Activated CD4-positive, alpha-beta memory T cell treated with anti-CD3 and anti-CD28 coated beads for 36 hours (primary cell): ENCODE results near the gene SPI1. TPM values are rescaled to one million over a fixed set of nuclear protein-coding genes. Genes with fewer than 3 reads are reported as not detected.

ENCODE experiments used
- CTCF ChIA-PET: fragments of 350-600 bp; sonication (Branson Sonifier 250); formaldehyde crosslinking; loops from one replicate; lab custom pipeline; 2021; ENCODE audit warnings: antibody characterized with exemption, inconsistent platforms; lab: Charles Lee
- POLR2A ChIA-PET: fragments of 350-600 bp; sonication (Branson Sonifier 250); formaldehyde crosslinking; loops from one replicate; lab custom pipeline; 2021; ENCODE audit warnings: antibody characterized with exemption; lab: Charles Lee
- DNase-seq: peaks from one replicate; pipeline ENCODE4 v3.0.0-alpha.2; 2020
- H3K27ac Mint-ChIP-seq: one replicate; pipeline ENCODE4 v1.8.0; 2021; ENCODE audit warnings: mixed read lengths
- H3K27me3 Mint-ChIP-seq: one replicate; pipeline ENCODE4 v1.8.0; 2021; ENCODE audit warnings: mixed read lengths
- H3K36me3 Mint-ChIP-seq: one replicate; pipeline ENCODE4 v1.8.0; 2021; ENCODE audit warnings: mixed read lengths
- H3K4me1 Mint-ChIP-seq: one replicate; pipeline ENCODE4 v1.8.0; 2021; ENCODE audit warnings: low read depth, mixed read lengths
- H3K4me3 Mint-ChIP-seq: one replicate; pipeline ENCODE4 v1.8.0; 2021; ENCODE audit warnings: mild to moderate bottlenecking, mixed read lengths
- H3K9me3 Mint-ChIP-seq: one replicate; pipeline ENCODE4 v1.8.0; 2021; ENCODE audit warnings: mixed read lengths
- intact Hi-C: fragments of 100-400 bp; cut with micrococcal nuclease; formaldehyde crosslinking; loops from one replicate; pipeline ENCODE4 v1.15.1; 2023
- total RNA-seq, 2 experiments: library from RNA; stranded (reverse); gene quantifications; one replicate each; pipeline ENCODE4 v1.2.3, GENCODE V29; 2021

Gene SPI1
- total RNA-seq, 2 experiments from 2014 or later = not detected

DNA sequence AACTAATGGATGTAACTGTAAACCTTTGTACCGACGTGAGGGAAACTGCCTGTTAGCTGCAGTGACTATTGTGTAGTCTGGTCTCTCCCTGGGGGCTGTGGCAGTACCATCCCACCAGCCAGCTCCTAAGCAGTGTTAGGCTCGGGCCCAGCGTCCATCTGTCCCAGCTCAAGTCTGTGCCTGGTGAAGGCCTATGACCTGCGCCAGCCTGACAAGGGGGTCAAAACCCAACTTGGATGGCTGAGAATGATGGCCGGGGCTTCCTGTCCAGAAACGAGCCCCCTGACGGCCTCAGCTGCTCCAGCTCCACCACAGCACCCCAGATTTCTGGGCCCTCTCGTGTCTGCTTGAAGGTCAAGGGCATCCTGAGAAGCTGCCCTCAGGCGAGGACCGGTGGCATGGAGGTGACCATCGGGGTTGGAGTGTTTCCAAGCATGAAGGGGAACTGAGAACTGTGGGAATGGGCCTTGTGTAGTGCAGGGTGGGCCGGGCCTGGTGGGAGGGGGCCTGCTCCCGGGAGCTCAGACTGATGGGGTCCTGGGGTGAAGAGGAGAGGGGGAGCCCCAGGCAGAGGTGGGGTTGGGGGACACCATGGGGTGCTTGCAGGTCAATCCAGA is 14.3 kb upstream of the SPI1 start:
- Mint-ChIP-seq H3K4me1 (peaks cover 25% of the 10 kb centered on the region), H3K9me3 (no peaks in the 10 kb centered on the region), H3K27ac (no peak overlapping the region), H3K27me3 (no peaks in the 10 kb centered on the region), H3K36me3 (no peaks in the 10 kb centered on the region), H3K4me3 (no peak overlapping the region)
- ChIA-PET CTCF (interaction anchor here (0.6 to 3.3 kb wide), 4 partner anchors 18 to 104 kb away, joined by 3 to 20 read pairs (median 6); no protein-coding TSS in a partner anchor), POLR2A (no interaction called here)
- DNase-seq = no peak
- intact Hi-C loops = no loop called here

DNA sequence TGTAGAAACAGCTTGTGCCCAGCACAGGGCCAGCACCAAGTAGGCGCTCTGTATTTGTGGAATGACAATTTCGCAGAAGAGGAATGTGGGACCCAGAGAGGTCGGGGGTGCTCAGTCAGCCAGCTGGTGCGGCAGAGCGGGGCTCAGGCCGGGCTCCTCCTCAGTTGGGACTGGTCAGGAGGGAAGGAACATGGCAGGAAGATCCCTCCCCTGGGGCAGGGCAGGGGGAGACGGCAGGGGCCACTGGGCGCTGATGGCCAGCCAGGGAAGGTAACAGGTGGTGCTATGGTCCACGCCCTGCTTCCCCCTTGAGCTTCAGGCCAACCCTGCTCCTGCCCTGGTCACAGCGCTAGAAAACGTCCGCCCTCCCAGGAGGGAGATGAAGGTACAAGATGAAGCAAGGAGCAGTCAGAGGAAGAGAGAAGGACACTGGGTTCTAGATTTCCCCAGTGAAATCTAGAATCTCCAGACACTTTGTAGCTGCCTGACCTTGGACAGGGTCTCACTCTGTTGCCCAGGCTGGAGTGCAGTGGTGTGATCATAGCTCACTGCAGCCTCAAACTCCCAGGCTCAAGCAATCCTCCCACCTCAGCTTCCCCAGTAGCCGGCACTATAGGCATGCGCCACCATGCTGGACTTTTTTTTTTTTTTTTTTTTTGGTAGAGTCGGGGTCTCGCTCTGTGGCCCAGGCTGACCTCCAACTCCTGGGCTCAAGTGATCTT is 13.5 kb upstream of the SPI1 start:
- no peaks in the 10 kb centered on the region for H3K27me3 Mint-ChIP-seq
- H3K9me3 Mint-ChIP-seq = no peaks in the 10 kb centered on the region
- intact Hi-C loops = no loop called here
- no peak overlapping the region for H3K27ac Mint-ChIP-seq
- no peak overlapping the region for H3K4me3 Mint-ChIP-seq
- H3K4me1 Mint-ChIP-seq = peaks cover 25% of the 10 kb centered on the region
- DNase-seq = no peak
- H3K36me3 Mint-ChIP-seq = no peaks in the 10 kb centered on the region
- CTCF ChIA-PET = interaction anchor here (0.7 to 3.3 kb wide), 3 partner anchors 18 to 103 kb away, joined by 4 to 20 read pairs (median 9); no protein-coding TSS in a partner anchor
- POLR2A ChIA-PET = no interaction called here

- H3K27ac Mint-ChIP-seq = no peak overlapping the region
- no peak overlapping the region for H3K4me3 Mint-ChIP-seq
- ChIA-PET CTCF (interaction anchor here (4.3 kb wide), 1 partner anchor 17 kb away, joined by 20 read pairs; no protein-coding TSS in a partner anchor), POLR2A (interaction anchor here (0.8 kb wide), 1 partner anchor 9 kb away, joined by 4 read pairs; no protein-coding TSS in a partner anchor)
- no peaks in the 10 kb centered on the region for H3K9me3 Mint-ChIP-seq
- H3K4me1 Mint-ChIP-seq = peaks cover 25% of the 10 kb centered on the region
- H3K36me3 Mint-ChIP-seq = no peaks in the 10 kb centered on the region
- H3K27me3 Mint-ChIP-seq = no peaks in the 10 kb centered on the region
- intact Hi-C loops = no loop called here
- no peak for DNase-seq
Observed at GRCh38 chr11:47391077-47391583, 12.8 kb upstream of the SPI1 start.

- intact Hi-C loops = no loop called here
- POLR2A ChIA-PET = interaction anchor here (0.8 kb wide), 1 partner anchor 9 kb away, joined by 4 read pairs; no protein-coding TSS in a partner anchor
- no peak for DNase-seq
- H3K36me3 Mint-ChIP-seq = no peaks in the 10 kb centered on the region
- CTCF ChIA-PET = interaction anchor here (1.9 to 4.3 kb wide), 2 partner anchors 17 to 22 kb away, joined by 6 to 20 read pairs; no protein-coding TSS in a partner anchor
- H3K27me3 Mint-ChIP-seq = no peaks in the 10 kb centered on the region
- no peak overlapping the region for H3K4me3 Mint-ChIP-seq
- H3K9me3 Mint-ChIP-seq = no peaks in the 10 kb centered on the region
- no peak overlapping the region for H3K27ac Mint-ChIP-seq
- peaks cover 22% of the 10 kb centered on the region for H3K4me1 Mint-ChIP-seq
Observed at GRCh38 chr11:47390422-47390760, 12.0 kb upstream of the SPI1 start.

GRCh38 chr11:47389577-47390421 is 11.5 kb upstream of the SPI1 start:
- CTCF ChIA-PET = interaction anchor here (1.9 to 4.3 kb wide), 2 partner anchors 16 to 22 kb away, joined by 6 to 20 read pairs; no protein-coding TSS in a partner anchor

GRCh38 chr11:47388697-47389576 is 10.6 kb upstream of the SPI1 start:
- ChIA-PET CTCF (interaction anchor here (1.9 to 4.3 kb wide), 2 partner anchors 15 to 23 kb away, joined by 6 to 20 read pairs; no protein-coding TSS in a partner anchor), POLR2A (no interaction called here)
- no peaks in the 10 kb centered on the region for H3K27me3 Mint-ChIP-seq
- H3K36me3 Mint-ChIP-seq = no peaks in the 10 kb centered on the region
- H3K27ac Mint-ChIP-seq = no peak overlapping the region
- no peak overlapping the region for H3K4me3 Mint-ChIP-seq
- peaks cover 10% of the 10 kb centered on the region for H3K4me1 Mint-ChIP-seq
- intact Hi-C loops = no loop called here
- no peaks in the 10 kb centered on the region for H3K9me3 Mint-ChIP-seq
- no peak for DNase-seq

More at GRCh38 chr11:47389577-47390421, 11.5 kb upstream of the SPI1 start:
- H3K9me3 Mint-ChIP-seq = no peaks in the 10 kb centered on the region
- H3K27ac Mint-ChIP-seq = peak overlapping the region; percentile 18
- DNase-seq = no peak
- peaks cover 17% of the 10 kb centered on the region for H3K4me1 Mint-ChIP-seq
- no peaks in the 10 kb centered on the region for H3K27me3 Mint-ChIP-seq
- POLR2A ChIA-PET = no interaction called here
- no peak overlapping the region for H3K4me3 Mint-ChIP-seq
- intact Hi-C loops = no loop called here
- H3K36me3 Mint-ChIP-seq = no peaks in the 10 kb centered on the region

GRCh38 chr11:47387944-47388696 is 9.8 kb upstream of the SPI1 start:
- Mint-ChIP-seq H3K36me3 (no peaks in the 10 kb centered on the region), H3K27me3 (no peaks in the 10 kb centered on the region), H3K27ac (no peak overlapping the region), H3K4me1 (peaks cover 8% of the 10 kb centered on the region), H3K9me3 (no peaks in the 10 kb centered on the region), H3K4me3 (no peak overlapping the region)
- POLR2A ChIA-PET = interaction anchor here (0.6 kb wide), 1 partner anchor 172 kb away, joined by 4 read pairs; no protein-coding TSS in a partner anchor
- CTCF ChIA-PET = interaction anchor here (1.2 to 4.3 kb wide), 2 partner anchors 9 to 14 kb away, joined by 7 to 20 read pairs; no protein-coding TSS in a partner anchor
- intact Hi-C loops = no loop called here
- DNase-seq = no peak

GRCh38 chr11:47384498-47384897 is 6.2 kb upstream of the SPI1 start:
- ChIA-PET POLR2A (no interaction called here), CTCF (no interaction called here)
- H3K4me3 Mint-ChIP-seq = no peak overlapping the region
- H3K9me3 Mint-ChIP-seq = no peaks in the 10 kb centered on the region
- intact Hi-C loops = no loop called here
- H3K36me3 Mint-ChIP-seq = no peaks in the 10 kb centered on the region
- H3K4me1 Mint-ChIP-seq = peaks cover 2% of the 10 kb centered on the region
- H3K27me3 Mint-ChIP-seq = no peaks in the 10 kb centered on the region
- no peak overlapping the region for H3K27ac Mint-ChIP-seq
- DNase-seq = no peak

DNA sequence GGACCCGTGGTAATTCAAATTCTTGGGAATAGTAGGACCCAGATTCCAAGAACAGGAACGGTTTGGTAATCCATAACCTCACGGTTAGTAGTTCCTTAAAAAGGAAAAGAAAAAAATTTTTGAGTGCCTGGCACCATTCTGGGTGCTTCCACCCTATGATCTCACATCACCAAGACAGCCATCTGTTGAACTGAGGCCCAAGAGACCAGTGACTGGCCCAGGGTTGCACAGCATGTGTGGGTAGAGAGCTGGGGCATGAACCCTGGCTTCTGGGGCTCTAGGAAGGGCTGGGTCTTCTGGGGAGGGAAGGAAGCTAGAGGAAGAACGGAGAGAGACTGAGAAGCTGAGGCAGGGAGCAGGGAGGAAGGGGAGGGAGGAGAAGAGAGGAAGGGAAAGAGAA is 4.7 kb upstream of the SPI1 start:
- ChIA-PET POLR2A (no interaction called here), CTCF (no interaction called here)
- Mint-ChIP-seq H3K27ac (no peak overlapping the region), H3K27me3 (no peaks in the 10 kb centered on the region), H3K36me3 (no peaks in the 10 kb centered on the region), H3K9me3 (no peaks in the 10 kb centered on the region), H3K4me1 (no peaks in the 10 kb centered on the region), H3K4me3 (no peak overlapping the region)
- DNase-seq = no peak
- intact Hi-C loops = no loop called here

- DNase-seq = no peak
- Mint-ChIP-seq H3K27me3 (no peaks in the 10 kb centered on the region), H3K36me3 (no peaks in the 10 kb centered on the region), H3K27ac (no peak overlapping the region), H3K4me1 (no peaks in the 10 kb centered on the region), H3K9me3 (no peaks in the 10 kb centered on the region), H3K4me3 (no peak overlapping the region)
- intact Hi-C loops = no loop called here
- ChIA-PET CTCF (interaction anchor here (1.4 kb wide), 1 partner anchor 31 kb away, joined by 3 read pairs; no protein-coding TSS in a partner anchor), POLR2A (no interaction called here)
Observed at GRCh38 chr11:47380078-47380477, 1.7 kb upstream of the SPI1 start.
